K562 (cell line): ENCODE results near the gene FBXW7. TPM values are rescaled to one million over a fixed set of nuclear protein-coding genes. Genes with fewer than 3 reads are reported as not detected.
A peak's percentile ranks its signal among the peaks of the same experiment; 100 is the strongest.

Experiments
- ASH1L ChIP-seq: fragments of 450-650 bp; IDR thresholded peaks from 2 replicates; pipeline ENCODE4 v1.6.1; 2018; ENCODE audit warnings: borderline replicate concordance, mild to moderate bottlenecking, low read depth; ENCODE audit not compliant: partially characterized antibody
- BACH1 ChIP-seq: fragments of 200-800 bp; sonication (Bioruptor generic); IDR thresholded peaks from 2 replicates; pipeline ENCODE4 v1.6.1; 2016; ENCODE audit warnings: missing genetic modification characterization, missing compliant biosample characterization
- DMBX1 ChIP-seq: fragments of 250-450 bp; sonication (Bioruptor Pico); IDR thresholded peaks from 2 replicates; pipeline ENCODE4 v1.8.0; 2022; ENCODE audit warnings: inconsistent platforms, mild to moderate bottlenecking, moderate library complexity, borderline replicate concordance
- E2F5 ChIP-seq: sonication (generic); formaldehyde crosslinking; IDR thresholded peaks from 2 replicates; pipeline ENCODE4 v1.8.0; 2022; ENCODE audit warnings: mild to moderate bottlenecking, missing genetic modification reagents
- E2F8 ChIP-seq: fragments of 450-650 bp; IDR thresholded peaks from 2 replicates; pipeline ENCODE4 v1.7.1; 2018; ENCODE audit warnings: mild to moderate bottlenecking, low read depth; ENCODE audit not compliant: partially characterized antibody
- FUS ChIP-seq: fragments of 200-400 bp; formaldehyde crosslinking; optimal IDR thresholded peaks from 2 replicates; pipeline ENCODE3; 2017; ENCODE audit warnings: low read depth, low read length
- HINFP ChIP-seq: fragments of 450-650 bp; conservative IDR thresholded peaks from 2 replicates; pipeline ENCODE4 v1.6.1; 2016; ENCODE audit warnings: missing genetic modification characterization, low read depth, mild to moderate bottlenecking, control low read depth, missing compliant biosample characterization
- JUNB ChIP-seq: fragments of 450-650 bp; formaldehyde crosslinking; conservative IDR thresholded peaks from 2 replicates; pipeline ENCODE4 v1.4.0; 2020; ENCODE audit warnings: mild to moderate bottlenecking
- KDM5B ChIP-seq: fragments of 200-600 bp; sonication (generic); IDR thresholded peaks from 2 replicates; pipeline ENCODE4 v1.6.1; 2012; ENCODE audit warnings: low read depth, mild to moderate bottlenecking, moderate library complexity, low read length, control low read depth, inconsistent platforms; ENCODE audit not compliant: insufficient replicate concordance
- MTA1 ChIP-seq: fragments of 450-650 bp; IDR thresholded peaks from 2 replicates; pipeline ENCODE4 v1.6.1; 2017; ENCODE audit warnings: borderline replicate concordance
- MXD1 ChIP-seq: fragments of 250-450 bp; sonication (Bioruptor Pico); IDR thresholded peaks from 2 replicates; pipeline ENCODE4 v1.8.0; 2021; ENCODE audit warnings: borderline replicate concordance, mild to moderate bottlenecking, moderate library complexity; ENCODE audit not compliant: poor library complexity, severe bottlenecking
- MYNN ChIP-seq, 2 experiments: sonication (generic); formaldehyde crosslinking in 1 of 2; IDR thresholded peaks; 2 replicates each; pipeline versions ENCODE4 v1.5.0 to v1.6.1; 2016 to 2020; ENCODE audit warnings: antibody characterized with exemption in 1 of 2, missing genetic modification reagents in 1 of 2
- SIRT6 ChIP-seq: IDR thresholded peaks from one replicate; pipeline ENCODE4 v1.6.1; 2012; ENCODE audit warnings: low read depth, mild to moderate bottlenecking, control low read depth, inconsistent platforms, low read length, moderate library complexity
- SMAD1 ChIP-seq: fragments of 150-350 bp; IDR thresholded peaks from 2 replicates; pipeline ENCODE4 v1.6.1; 2014; ENCODE audit warnings: low read length, low read depth; ENCODE audit not compliant: partially characterized antibody
- SMARCA4 ChIP-seq: fragments of 450-650 bp; IDR thresholded peaks from 2 replicates; pipeline ENCODE4 v1.6.1; 2016
- ZBTB49 ChIP-seq: sonication (generic); formaldehyde crosslinking; IDR thresholded peaks from 2 replicates; pipeline ENCODE4 v1.8.0; 2022; ENCODE audit warnings: missing genetic modification reagents, mild to moderate bottlenecking, borderline replicate concordance
- ZFP1 ChIP-seq: fragments of 450-650 bp; formaldehyde crosslinking; IDR thresholded peaks from 2 replicates; pipeline ENCODE4 v1.4.0; 2020; ENCODE audit warnings: mild to moderate bottlenecking, mixed read lengths
- ZNF212 ChIP-seq: fragments of 450-650 bp; formaldehyde crosslinking; IDR thresholded peaks from 2 replicates; pipeline ENCODE4 v1.4.0; 2020; ENCODE audit warnings: mild to moderate bottlenecking
- ZNF589 ChIP-seq: fragments of 200-800 bp; sonication (Bioruptor generic); IDR thresholded peaks from 2 replicates; pipeline ENCODE4 v1.6.1; 2016; ENCODE audit warnings: low read depth, missing genetic modification characterization, missing compliant biosample characterization
- polyA plus RNA-seq, 8 experiments: library from polyadenylated mRNA; depleted of rRNA in 4 of 8; stranded (reverse) in 5 of 8; unstranded in 3 of 8; fragments of >200 nt; fragmentation: Nextera tagmentation in 2 of 8; fragmentation: Illumina TruSeq in 1 of 8; extraction: Ambion mirVana in 2 of 8; extraction: Trizol in 1 of 8; gene quantifications; 2 replicates each; pipeline versions ENCODE4 v1.2.1 to v1.2.3, GENCODE V29; 2011 to 2014; ENCODE audit warnings: inconsistent platforms in 1 of 8, missing spikeins in 1 of 8
- total RNA-seq, 7 experiments: library from RNA; depleted of rRNA in 6 of 7; stranded (reverse); fragments of >200 nt in 6 of 7; fragmentation: Illumina TruSeq in 2 of 7; extraction: Trizol in 2 of 7; gene quantifications; 2 replicates each; pipeline versions ENCODE4 v1.2.1 to v1.2.3, GENCODE V29; 2011 to 2021; ENCODE audit warnings: low replicate concordance in 1 of 7

FBXW7 gene
- total and polyA plus RNA-seq, 9 of the 15 experiments (the other 6 are each of a cell fraction or from before 2014, with no cell fraction given) = 6.8 to 44.2 (median 16.4) TPM

- no peak for TF ChIP-seq JUNB (CRISPR knock-in tag)
- no peak for TF ChIP-seq ZNF212 (CRISPR knock-in tag)
- TF ChIP-seq E2F5 (CRISPR knock-in tag) = no peak
- TF ChIP-seq ZBTB49 (CRISPR knock-in tag) = peak; percentile 55; the same call in 1 of the 2 replicates
- no peak for TF ChIP-seq FUS
- TF ChIP-seq MTA1 = no peak
- 0 out of 2 replicates have a peak, but pooled peaks have one; percentile 63 for TF ChIP-seq SMARCA4
- no peak for TF ChIP-seq HINFP (tag)
- 0 out of 2 replicates have a peak, but pooled peaks have one; percentile 2 for TF ChIP-seq MYNN (IDR thresholded peaks at IDR 0.05)
- TF ChIP-seq MYNN (CRISPR knock-in tag; IDR thresholded peaks at IDR 0.05) = no peak
- TF ChIP-seq BACH1 (tag) = no peak
- TF ChIP-seq ZNF589 (CRISPR knock-in tag) = no peak
- TF ChIP-seq ZFP1 (CRISPR knock-in tag) = no peak
- TF ChIP-seq DMBX1 (CRISPR knock-in tag) = no peak
- no peak for TF ChIP-seq MXD1 (CRISPR knock-in tag)
- no peak for TF ChIP-seq SMAD1
- no peak for TF ChIP-seq E2F8
- TF ChIP-seq ASH1L = no peak
- no peak for TF ChIP-seq KDM5B
- no peak for TF ChIP-seq SIRT6
These were observed 772 bp upstream of the FBXW7 start (continued) for GRCh38 chr4:152536545-152537182.
